Activated naive CD4-positive, alpha-beta T cell treated with anti-CD3 and anti-CD28 coated beads, Interleukin-2, amount 10 ng/mL, durations not matched to agents 7 days and 5 days (primary cell): ENCODE measurements around the gene COL4A4.

Experiments used
- CTCF ChIA-PET: fragments of 350-600 bp; sonication (Branson Sonifier 250); formaldehyde crosslinking; loops from one replicate; lab custom pipeline; 2021; ENCODE audit warnings: antibody characterized with exemption; lab: Charles Lee
- DNase-seq: peaks from one replicate; pipeline ENCODE4 v3.0.0-alpha.2; 2020
- H3K27ac Mint-ChIP-seq: one replicate; pipeline ENCODE4 v1.8.0; 2021; ENCODE audit warnings: mild to moderate bottlenecking, moderate library complexity, mixed read lengths
- H3K27me3 Mint-ChIP-seq: one replicate; pipeline ENCODE4 v1.8.0; 2021; ENCODE audit warnings: mild to moderate bottlenecking, mixed read lengths
- H3K36me3 Mint-ChIP-seq: one replicate; pipeline ENCODE4 v1.8.0; 2021; ENCODE audit warnings: mixed read lengths
- H3K4me1 Mint-ChIP-seq: one replicate; pipeline ENCODE4 v1.8.0; 2021; ENCODE audit warnings: mixed read lengths
- H3K4me3 Mint-ChIP-seq: one replicate; pipeline ENCODE4 v1.8.0; 2021; ENCODE audit warnings: mild to moderate bottlenecking, moderate library complexity, mixed read lengths
- H3K9me3 Mint-ChIP-seq: one replicate; pipeline ENCODE4 v1.8.0; 2021; ENCODE audit warnings: mixed read lengths

The COL4A4 gene

GRCh38 chr2:227150222-227150936 is 13.6 kb downstream of the COL4A4 start:
- Mint-ChIP-seq H3K27ac (no peak overlapping the region), H3K27me3 (peaks cover 18% of the 10 kb centered on the region), H3K36me3 (no peaks in the 10 kb centered on the region), H3K4me1 (no peaks in the 10 kb centered on the region), H3K9me3 (no peaks in the 10 kb centered on the region), H3K4me3 (no peak overlapping the region)
- CTCF ChIA-PET = interaction anchor here (0.5 kb wide), 1 partner anchor 1273 kb away, joined by 3 read pairs; no protein-coding TSS in a partner anchor
- DNase-seq = no peak

GRCh38 chr2:227148106-227148505 is 15.9 kb downstream of the COL4A4 start:
- H3K4me3 Mint-ChIP-seq = no peak overlapping the region
- peaks cover 11% of the 10 kb centered on the region for H3K27me3 Mint-ChIP-seq
- no peak overlapping the region for H3K27ac Mint-ChIP-seq
- no peaks in the 10 kb centered on the region for H3K9me3 Mint-ChIP-seq
- DNase-seq = no peak
- H3K36me3 Mint-ChIP-seq = no peaks in the 10 kb centered on the region
- no peaks in the 10 kb centered on the region for H3K4me1 Mint-ChIP-seq
- CTCF ChIA-PET = no interaction called here

GRCh38 chr2:227147023-227147422 is 17.0 kb downstream of the COL4A4 start:
- no peak overlapping the region for H3K4me3 Mint-ChIP-seq
- no peaks in the 10 kb centered on the region for H3K36me3 Mint-ChIP-seq
- H3K27ac Mint-ChIP-seq = no peak overlapping the region
- no peak for DNase-seq
- CTCF ChIA-PET = no interaction called here
- H3K27me3 Mint-ChIP-seq = peaks cover 10% of the 10 kb centered on the region
- H3K4me1 Mint-ChIP-seq = no peaks in the 10 kb centered on the region
- no peaks in the 10 kb centered on the region for H3K9me3 Mint-ChIP-seq

GRCh38 chr2:227146456-227146855 is 17.5 kb downstream of the COL4A4 start:
- Mint-ChIP-seq H3K27ac (no peak overlapping the region), H3K4me1 (no peaks in the 10 kb centered on the region)
- CTCF ChIA-PET = interaction anchor here (0.6 kb wide), 1 partner anchor 73 kb away, joined by 3 read pairs; no protein-coding TSS in a partner anchor

GRCh38 chr2:227143895-227144294 is 20.1 kb downstream of the COL4A4 start:
- Mint-ChIP-seq H3K9me3 (no peaks in the 10 kb centered on the region), H3K36me3 (no peaks in the 10 kb centered on the region), H3K27me3 (peaks cover 4% of the 10 kb centered on the region), H3K27ac (no peak overlapping the region), H3K4me1 (no peaks in the 10 kb centered on the region), H3K4me3 (no peak overlapping the region)
- CTCF ChIA-PET = interaction anchor here (0.6 kb wide), 1 partner anchor 326 kb away, joined by 3 read pairs; no protein-coding TSS in a partner anchor
- no peak for DNase-seq

More at GRCh38 chr2:227146456-227146855, 17.5 kb downstream of the COL4A4 start:
- Mint-ChIP-seq H3K36me3 (no peaks in the 10 kb centered on the region), H3K27me3 (peaks cover 4% of the 10 kb centered on the region), H3K4me3 (no peak overlapping the region), H3K9me3 (no peaks in the 10 kb centered on the region)
- DNase-seq = no peak

GRCh38 chr2:227141301-227141700 is 22.7 kb downstream of the COL4A4 start:
- H3K4me1 Mint-ChIP-seq = no peaks in the 10 kb centered on the region
- DNase-seq = no peak
- no peak overlapping the region for H3K27ac Mint-ChIP-seq
- CTCF ChIA-PET = no interaction called here
- no peaks in the 10 kb centered on the region for H3K36me3 Mint-ChIP-seq
- H3K4me3 Mint-ChIP-seq = no peak overlapping the region
- peaks cover 4% of the 10 kb centered on the region for H3K27me3 Mint-ChIP-seq
- H3K9me3 Mint-ChIP-seq = no peaks in the 10 kb centered on the region

GRCh38 chr2:227134591-227134990 is 29.4 kb downstream of the COL4A4 start:
- no peak overlapping the region for H3K4me3 Mint-ChIP-seq
- CTCF ChIA-PET = no interaction called here
- no peaks in the 10 kb centered on the region for H3K27me3 Mint-ChIP-seq
- no peak overlapping the region for H3K27ac Mint-ChIP-seq
- H3K4me1 Mint-ChIP-seq = no peaks in the 10 kb centered on the region
- H3K36me3 Mint-ChIP-seq = no peaks in the 10 kb centered on the region
- no peaks in the 10 kb centered on the region for H3K9me3 Mint-ChIP-seq
- DNase-seq = no peak

- CTCF ChIA-PET = interaction anchor here (1.3 to 4.6 kb wide), 2 partner anchors 105 to 634 kb away, joined by 5 to 58 read pairs; no protein-coding TSS in a partner anchor
Observed at GRCh38 chr2:227132986-227133385, 31.0 kb downstream of the COL4A4 start.

GRCh38 chr2:227130636-227131035 is 33.4 kb downstream of the COL4A4 start:
- H3K4me3 Mint-ChIP-seq = no peak overlapping the region
- H3K36me3 Mint-ChIP-seq = no peaks in the 10 kb centered on the region
- H3K4me1 Mint-ChIP-seq = no peaks in the 10 kb centered on the region
- CTCF ChIA-PET = interaction anchor here (1.4 to 4.6 kb wide), 2 partner anchors 108 to 636 kb away, joined by 4 to 58 read pairs; no protein-coding TSS in a partner anchor
- no peak overlapping the region for H3K27ac Mint-ChIP-seq
- no peaks in the 10 kb centered on the region for H3K9me3 Mint-ChIP-seq
- no peak for DNase-seq
- H3K27me3 Mint-ChIP-seq = peaks cover 16% of the 10 kb centered on the region

More at GRCh38 chr2:227132986-227133385, 31.0 kb downstream of the COL4A4 start:
- Mint-ChIP-seq H3K27ac (no peak overlapping the region), H3K4me3 (no peak overlapping the region), H3K27me3 (peaks cover 8% of the 10 kb centered on the region), H3K4me1 (no peaks in the 10 kb centered on the region), H3K9me3 (no peaks in the 10 kb centered on the region), H3K36me3 (no peaks in the 10 kb centered on the region)
- DNase-seq = no peak

GRCh38 chr2:227127201-227127600 is 36.8 kb downstream of the COL4A4 start:
- Mint-ChIP-seq H3K36me3 (no peaks in the 10 kb centered on the region), H3K27ac (no peak overlapping the region), H3K9me3 (no peaks in the 10 kb centered on the region), H3K27me3 (peaks cover 20% of the 10 kb centered on the region), H3K4me1 (no peaks in the 10 kb centered on the region), H3K4me3 (no peak overlapping the region)
- CTCF ChIA-PET = no interaction called here
- no peak for DNase-seq

GRCh38 chr2:227125506-227125905 is 38.5 kb downstream of the COL4A4 start:
- CTCF ChIA-PET = interaction anchor here (1.1 kb wide), 1 partner anchor 113 kb away, joined by 3 read pairs; no protein-coding TSS in a partner anchor
- H3K4me1 Mint-ChIP-seq = no peaks in the 10 kb centered on the region
- H3K9me3 Mint-ChIP-seq = no peaks in the 10 kb centered on the region
- no peak for DNase-seq
- H3K27me3 Mint-ChIP-seq = peaks cover 20% of the 10 kb centered on the region
- H3K4me3 Mint-ChIP-seq = no peak overlapping the region
- H3K36me3 Mint-ChIP-seq = no peaks in the 10 kb centered on the region
- no peak overlapping the region for H3K27ac Mint-ChIP-seq

- CTCF ChIA-PET = interaction anchor here (1.1 kb wide), 1 partner anchor 114 kb away, joined by 3 read pairs; no protein-coding TSS in a partner anchor
- Mint-ChIP-seq H3K9me3 (no peaks in the 10 kb centered on the region), H3K4me1 (no peaks in the 10 kb centered on the region), H3K36me3 (no peaks in the 10 kb centered on the region), H3K27me3 (peaks cover 20% of the 10 kb centered on the region), H3K27ac (no peak overlapping the region), H3K4me3 (no peak overlapping the region)
- DNase-seq = no peak
Observed at GRCh38 chr2:227124811-227125210, 39.2 kb downstream of the COL4A4 start.

- CTCF ChIA-PET = no interaction called here
Observed at GRCh38 chr2:227123697-227124096, 40.3 kb downstream of the COL4A4 start.

GRCh38 chr2:227118353-227118752 is 45.7 kb downstream of the COL4A4 start:
- Mint-ChIP-seq H3K27ac (no peak overlapping the region), H3K36me3 (no peaks in the 10 kb centered on the region), H3K9me3 (no peaks in the 10 kb centered on the region), H3K4me3 (no peak overlapping the region), H3K4me1 (no peaks in the 10 kb centered on the region), H3K27me3 (peaks cover 7% of the 10 kb centered on the region)
- CTCF ChIA-PET = interaction anchor here (0.7 to 0.8 kb wide), 3 partner anchors 11 to 902 kb away, joined by 3 read pairs; no protein-coding TSS in a partner anchor
- DNase-seq = no peak

More at GRCh38 chr2:227123697-227124096, 40.3 kb downstream of the COL4A4 start:
- Mint-ChIP-seq H3K9me3 (no peaks in the 10 kb centered on the region), H3K36me3 (no peaks in the 10 kb centered on the region), H3K27ac (no peak overlapping the region), H3K4me1 (no peaks in the 10 kb centered on the region), H3K4me3 (no peak overlapping the region), H3K27me3 (peaks cover 19% of the 10 kb centered on the region)
- no peak for DNase-seq

GRCh38 chr2:227117852-227118251 is 46.2 kb downstream of the COL4A4 start:
- no peak for DNase-seq
- no peak overlapping the region for H3K4me3 Mint-ChIP-seq
- H3K36me3 Mint-ChIP-seq = no peaks in the 10 kb centered on the region
- H3K4me1 Mint-ChIP-seq = no peaks in the 10 kb centered on the region
- CTCF ChIA-PET = interaction anchor here (0.7 kb wide), 1 partner anchor 901 kb away, joined by 3 read pairs; no protein-coding TSS in a partner anchor
- H3K27me3 Mint-ChIP-seq = peaks cover 7% of the 10 kb centered on the region
- no peaks in the 10 kb centered on the region for H3K9me3 Mint-ChIP-seq
- H3K27ac Mint-ChIP-seq = no peak overlapping the region
